GM19467 (cell line): ENCODE measurements around the gene LDLRAD3.

Experiments used
- ATAC-seq: cut with Tn5 transposase; IDR thresholded peaks from one replicate; pipeline ENCODE4 v1.9.1; 2021; ENCODE audit warnings: mild to moderate bottlenecking, moderate library complexity; ENCODE audit not compliant: unreplicated experiment

Gene LDLRAD3

DNA sequence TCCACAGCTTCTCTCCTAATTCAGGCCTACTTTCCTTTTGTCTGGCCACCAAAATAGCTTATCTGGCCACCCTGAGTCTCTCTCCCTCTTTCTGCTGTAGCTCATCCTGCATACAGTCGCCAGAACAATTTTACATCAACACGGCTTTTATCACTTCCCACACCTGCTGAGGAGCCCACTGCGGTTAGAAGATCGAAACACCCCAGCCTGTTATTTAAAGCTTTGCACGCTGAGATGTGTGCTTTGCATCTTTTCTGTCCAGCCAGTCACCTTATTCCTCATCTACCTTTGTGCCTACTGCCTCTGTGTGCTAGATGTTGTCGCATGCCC lies 249.4 kb downstream of the LDLRAD3 start:
- ATAC-seq, result no peak

DNA sequence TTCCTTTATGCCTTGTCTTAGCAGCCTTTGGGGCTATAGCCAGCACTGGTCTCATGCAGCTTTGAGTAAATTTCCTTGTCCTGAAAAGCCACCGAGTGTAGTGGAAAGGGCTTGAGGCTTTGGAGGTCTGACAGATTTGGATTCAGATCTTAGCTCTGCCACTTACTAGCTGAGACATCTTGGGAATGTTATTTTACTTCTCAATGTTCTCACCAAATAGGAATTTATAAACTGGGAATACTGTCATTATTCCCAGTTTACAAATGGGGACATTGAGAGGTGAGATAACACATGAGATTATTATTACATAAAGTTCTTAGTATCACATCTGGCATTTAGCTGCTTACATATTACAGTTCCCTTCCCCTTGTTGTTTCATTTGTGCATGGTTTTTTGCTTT lies 249.9 kb downstream of the LDLRAD3 start:
- no peak for ATAC-seq

DNA sequence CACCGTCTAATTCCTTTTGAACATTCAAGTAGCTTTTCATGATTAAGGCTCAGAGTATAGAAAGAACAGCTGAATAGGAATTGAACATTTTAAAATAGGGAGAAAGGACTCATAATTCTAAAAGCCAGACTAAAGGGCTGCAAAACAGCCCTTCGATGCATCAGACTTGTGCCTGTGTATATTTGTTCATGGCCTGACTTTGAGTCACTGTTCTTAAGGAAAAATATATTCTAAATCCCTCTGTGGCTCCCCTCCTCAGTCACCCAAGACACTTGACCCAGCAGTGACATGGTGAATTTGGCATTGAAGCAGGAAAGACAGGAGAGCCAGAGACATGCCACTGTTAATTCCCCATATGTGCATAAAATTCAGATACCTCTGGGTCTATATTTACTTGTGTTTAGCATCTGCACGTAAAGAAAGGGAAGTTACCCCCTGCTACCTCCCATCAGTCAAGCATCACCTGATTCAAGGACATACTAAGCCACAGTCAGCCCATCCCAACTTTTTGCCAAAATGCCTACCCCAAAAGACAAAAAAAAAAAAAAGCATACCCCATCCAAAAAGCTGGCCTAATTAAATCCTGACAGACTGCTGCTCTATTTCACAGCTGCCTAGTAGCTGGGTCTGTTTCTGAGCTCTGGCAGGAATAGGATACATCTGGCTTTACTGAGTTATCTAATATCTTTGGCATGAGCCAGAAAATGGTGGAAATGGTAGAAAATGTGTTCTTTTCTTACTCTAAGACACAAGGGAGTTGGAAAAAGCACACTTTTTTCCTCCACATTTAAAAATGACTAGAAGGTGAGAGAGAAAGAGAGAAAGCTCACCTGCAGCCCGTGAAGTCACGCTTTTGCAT lies 251.9 kb downstream of the LDLRAD3 start:
- ATAC-seq, result no peak

DNA sequence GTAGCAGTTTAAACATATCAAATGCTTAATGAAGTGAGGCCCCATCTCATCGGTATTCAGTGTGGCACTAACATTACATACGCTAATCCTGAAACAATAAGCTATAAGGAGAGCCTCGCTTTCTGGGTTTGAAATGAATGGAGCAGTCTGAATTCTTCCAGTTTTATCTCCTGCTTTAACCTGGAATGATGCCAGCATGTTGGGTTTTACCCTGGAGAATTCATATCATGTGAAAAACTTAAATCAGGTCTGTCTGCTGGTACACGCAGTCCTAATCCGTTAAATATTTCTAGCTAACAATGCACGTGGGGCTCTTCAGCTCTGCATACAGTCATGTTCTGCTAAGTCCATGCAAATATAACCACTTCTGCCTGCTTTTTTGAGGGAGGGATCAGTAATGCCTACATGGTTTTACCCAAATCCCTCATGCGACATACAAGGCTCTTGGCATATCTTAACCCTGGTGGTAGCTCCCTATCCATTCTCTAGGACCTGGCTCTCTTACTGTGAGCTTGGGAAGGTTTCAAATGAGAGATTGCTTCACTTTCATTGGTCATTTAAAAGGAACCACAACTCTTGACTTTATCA lies 252.6 kb downstream of the LDLRAD3 start:
- no peak for ATAC-seq

DNA sequence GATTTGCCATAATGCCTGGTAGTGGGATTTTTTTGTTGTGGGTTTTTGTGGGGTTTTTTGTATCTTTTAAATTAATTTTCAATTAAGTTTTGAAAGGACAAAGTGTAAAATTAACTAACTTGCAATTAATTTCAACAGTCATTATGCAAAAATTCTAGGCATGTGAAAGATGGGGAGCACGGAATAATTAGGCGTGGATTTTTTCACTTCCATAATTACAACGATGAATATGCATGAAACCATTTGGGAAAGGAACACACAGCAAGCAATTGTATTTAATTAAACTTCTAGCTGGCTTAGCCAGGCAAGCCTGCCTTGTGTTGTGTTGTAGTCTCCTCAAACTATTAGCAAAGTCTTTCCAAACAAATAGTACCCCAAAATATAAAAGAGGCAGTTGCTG lies 257.5 kb downstream of the LDLRAD3 start:
- no peak for ATAC-seq

DNA sequence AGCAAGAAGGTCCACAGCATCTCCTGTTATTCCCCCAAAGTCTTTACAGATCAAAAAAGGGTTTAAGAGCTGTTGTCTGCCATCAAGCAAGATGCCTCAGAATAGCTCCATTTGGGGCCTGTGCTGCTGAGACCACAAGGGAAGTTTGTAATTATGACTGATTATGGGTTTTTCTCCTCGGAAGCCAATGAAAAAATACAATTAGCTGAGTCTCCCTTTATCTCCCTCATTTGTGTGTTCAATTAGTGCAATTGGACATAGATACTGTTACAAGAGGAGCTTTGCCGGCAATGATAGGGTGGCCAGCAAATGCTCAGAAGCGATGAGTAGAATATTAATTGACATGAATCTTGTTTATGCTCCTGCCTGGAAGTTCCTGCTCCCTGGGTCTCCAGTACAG lies 261.7 kb downstream of the LDLRAD3 start:
- ATAC-seq, result no peak

GRCh38 chr11:36210529-36210928 lies 266.7 kb downstream of the LDLRAD3 start:
- ATAC-seq, result no peak

GRCh38 chr11:36211761-36212430 lies 268.0 kb downstream of the LDLRAD3 start:
- ATAC-seq, result no peak

DNA sequence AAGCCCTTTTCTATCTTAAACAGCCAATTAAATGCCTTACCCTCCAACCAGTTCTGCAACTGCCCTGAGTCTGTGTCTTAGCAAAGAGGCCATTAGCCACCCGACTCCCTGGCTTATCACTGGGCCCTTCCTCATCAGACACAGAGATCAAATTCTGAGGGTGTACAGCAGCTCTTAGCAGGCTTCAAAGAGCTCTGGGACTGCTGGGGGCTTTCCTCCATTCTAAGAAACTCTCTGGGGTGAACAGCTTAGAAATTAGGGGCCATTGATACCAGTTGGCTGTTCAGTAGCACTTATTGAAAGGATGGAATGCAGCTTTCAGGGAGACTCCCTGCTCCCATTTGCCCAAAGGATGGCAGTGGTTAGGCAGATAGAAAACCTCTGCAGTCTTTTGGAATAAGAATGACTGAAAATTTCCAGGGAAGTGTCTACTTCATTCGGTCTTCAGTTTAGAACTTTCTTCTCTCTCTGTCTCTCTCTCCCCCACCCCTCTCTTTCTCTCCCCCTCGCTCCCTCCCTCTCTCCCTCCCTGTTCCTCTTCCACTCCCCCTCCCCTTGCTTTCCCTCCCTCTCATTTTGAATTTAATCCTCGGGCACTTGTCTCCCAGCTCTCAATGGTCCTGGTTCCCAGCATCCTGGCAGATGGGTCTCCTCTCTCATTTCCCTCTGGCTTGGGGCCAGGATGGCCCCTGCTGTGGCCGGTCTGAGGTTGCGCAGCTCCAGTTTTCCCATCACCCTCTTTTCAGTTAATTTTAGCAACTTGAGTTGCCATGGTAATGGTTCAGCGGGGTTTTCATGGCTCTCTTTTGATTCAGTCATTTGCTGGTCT lies 268.9 kb downstream of the LDLRAD3 start:
- no peak for ATAC-seq

- ATAC-seq, result no peak
These were observed 269.6 kb downstream of the LDLRAD3 start for GRCh38 chr11:36213393-36213840.

- ATAC-seq, result no peak
These were observed 270.6 kb downstream of the LDLRAD3 start for GRCh38 chr11:36214480-36214879.

DNA sequence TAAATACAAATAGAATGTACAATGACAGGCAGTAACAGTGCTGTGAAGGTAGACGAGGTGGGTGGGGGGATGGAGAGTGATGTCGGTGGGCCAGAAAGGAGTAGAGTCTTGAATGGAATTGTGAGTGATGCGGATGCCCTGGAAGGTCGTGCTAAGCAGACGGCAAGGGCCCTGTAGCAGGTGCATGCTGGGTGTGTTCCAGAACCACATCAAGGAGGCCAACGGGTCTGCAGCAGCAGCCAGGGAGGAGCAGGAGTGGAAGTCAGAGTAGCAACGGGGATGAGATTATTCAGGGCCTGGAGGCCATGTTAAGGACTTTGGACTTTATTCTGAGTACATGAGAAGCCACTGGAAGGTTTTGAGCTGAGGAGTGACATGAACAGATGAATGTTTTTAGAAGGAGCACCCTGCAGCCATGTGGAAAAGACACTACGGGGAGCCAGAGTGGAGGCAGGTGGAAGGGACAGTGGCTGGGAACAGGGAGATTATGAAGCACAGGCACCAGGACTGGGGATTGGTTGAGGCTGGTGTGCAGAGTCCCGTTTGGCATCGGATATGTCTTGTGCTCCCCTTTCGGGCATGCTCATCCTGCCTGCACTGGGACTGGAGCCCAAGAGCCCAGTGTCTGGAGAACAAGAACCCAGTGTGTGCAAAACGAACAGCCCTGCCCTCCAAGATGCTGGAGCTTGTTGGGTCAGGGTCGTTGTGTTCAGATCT lies 271.3 kb downstream of the LDLRAD3 start:
- ATAC-seq, result no peak

GRCh38 chr11:36215693-36216060 lies 271.8 kb downstream of the LDLRAD3 start:
- no peak for ATAC-seq

GRCh38 chr11:36216061-36216615 lies 272.3 kb downstream of the LDLRAD3 start:
- no peak for ATAC-seq

DNA sequence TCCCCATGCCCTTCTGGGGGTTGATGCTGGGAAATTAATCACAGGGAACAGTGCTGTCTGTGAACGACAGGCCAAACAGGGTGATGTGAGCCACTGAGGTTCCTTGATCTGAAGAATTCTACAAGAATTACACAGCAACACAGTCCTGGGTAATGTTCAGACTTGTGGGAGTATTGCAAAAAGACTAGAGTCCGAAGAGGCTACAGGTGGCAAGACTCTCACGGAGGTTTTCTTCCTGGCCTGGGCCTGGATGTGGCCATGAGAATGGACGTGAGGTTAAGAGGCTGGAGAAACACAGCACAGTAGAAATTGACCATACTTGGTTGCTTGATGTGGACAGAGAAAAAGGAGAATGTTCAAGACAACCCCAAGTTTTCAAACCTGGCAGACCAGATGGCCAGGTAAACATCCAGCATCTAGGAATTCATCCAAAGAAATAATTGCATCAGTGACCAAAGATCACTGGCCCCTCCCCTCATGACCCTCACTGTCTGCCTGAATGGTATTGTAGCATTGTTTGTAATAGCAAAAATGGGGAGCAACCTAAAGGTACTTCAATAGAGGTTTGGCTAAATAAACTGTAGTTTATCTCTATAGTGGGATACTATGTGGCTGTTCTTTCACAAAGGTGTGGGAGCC lies 274.5 kb downstream of the LDLRAD3 start:
- ATAC-seq, result no peak

DNA sequence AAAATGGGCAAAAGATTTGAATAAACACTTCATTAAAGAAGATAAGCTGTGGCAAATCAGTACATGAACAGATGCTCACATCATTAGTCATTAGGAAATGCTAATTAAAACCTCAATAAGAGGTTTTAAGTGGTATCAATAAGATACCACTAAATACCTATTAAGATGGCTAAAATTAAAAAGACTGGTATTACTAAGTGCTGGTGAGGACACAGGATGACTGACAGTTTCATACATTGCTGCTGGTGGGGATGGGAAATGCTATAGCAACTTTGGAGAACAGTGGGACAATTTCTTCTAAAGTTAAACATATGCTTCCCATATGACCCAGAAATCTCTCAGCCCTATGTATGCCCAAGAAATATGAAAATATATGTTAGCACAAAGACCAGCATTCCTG lies 276.1 kb downstream of the LDLRAD3 start:
- ATAC-seq, result no peak

- ATAC-seq, result no peak
These were observed 279.2 kb downstream of the LDLRAD3 start for GRCh38 chr11:36222831-36223635.

GRCh38 chr11:36224209-36224882 lies 280.5 kb downstream of the LDLRAD3 start:
- no peak for ATAC-seq
